Peyer's patch (tissue), 4 donors: ENCODE results near the gene ARRB1. TPM values are rescaled to one million over a fixed set of nuclear protein-coding genes. Genes with fewer than 3 reads are reported as not detected.

Source experiments
- DNase-seq, 3 donors: peaks; one replicate each; pipeline ENCODE4 v3.0.0-alpha.2; 2017 to 2019
- H3K27ac ChIP-seq, 4 donors: fragments of 200-600 bp; sonication (generic); one replicate each; pipeline ENCODE4 v1.5.1; 2016 to 2019
- H3K27me3 ChIP-seq, 2 donors: fragments of 200-600 bp; sonication (generic); one replicate each; pipeline ENCODE4 v1.5.1; 2019
- H3K36me3 ChIP-seq, 3 donors: fragments of 200-600 bp; sonication (generic); one replicate each; pipeline ENCODE4 v1.5.1; 2016 to 2019
- H3K4me1 ChIP-seq, 4 donors: fragments of 200-600 bp; sonication (generic); one replicate each; pipeline ENCODE4 v1.5.1; 2016 to 2019
- H3K4me3 ChIP-seq, 4 donors: fragments of 200-600 bp; sonication (generic); 1 replicate in 3 of 4; 2 replicates in 1 of 4; pipeline ENCODE4 v1.5.1; 2016 to 2019; ENCODE audit warnings: mild to moderate bottlenecking in 1 of 4
- H3K9me3 ChIP-seq, 4 donors: fragments of 200-600 bp; sonication (generic); one replicate each; pipeline ENCODE4 v1.5.1; 2016 to 2019; ENCODE audit warnings: mild to moderate bottlenecking in 1 of 4
- POLR2A ChIP-seq, 2 donors: fragments of 450-650 bp; IDR thresholded peaks; one replicate each; pipeline ENCODE4 v1.5.1; 2017; ENCODE audit warnings: antibody characterized with exemption in 2 of 2, mild to moderate bottlenecking in 2 of 2, moderate library complexity in 2 of 2
- total RNA-seq, 4 donors: library from RNA; depleted of rRNA; stranded (reverse); fragments of >200 nt; gene quantifications; one replicate each; pipeline ENCODE4 v1.1.0, GENCODE V29; 2016
- TF ChIP-seq, protein P1 (sequence below), 6 experiments: fragments of 450-650 bp in 4 of 6; fragments of 200-600 bp in 2 of 6; sonication (generic) in 1 of 6; IDR thresholded peaks; one replicate each; pipeline ENCODE4 v1.5.1; 2017 to 2019; ENCODE audit warnings: antibody characterized with exemption in 6 of 6, mild to moderate bottlenecking in 3 of 6, moderate library complexity in 1 of 6

Gene ARRB1
- total RNA-seq, 4 donors from 2014 or later, result 45.4 to 136 (median 90.6) TPM

DNA sequence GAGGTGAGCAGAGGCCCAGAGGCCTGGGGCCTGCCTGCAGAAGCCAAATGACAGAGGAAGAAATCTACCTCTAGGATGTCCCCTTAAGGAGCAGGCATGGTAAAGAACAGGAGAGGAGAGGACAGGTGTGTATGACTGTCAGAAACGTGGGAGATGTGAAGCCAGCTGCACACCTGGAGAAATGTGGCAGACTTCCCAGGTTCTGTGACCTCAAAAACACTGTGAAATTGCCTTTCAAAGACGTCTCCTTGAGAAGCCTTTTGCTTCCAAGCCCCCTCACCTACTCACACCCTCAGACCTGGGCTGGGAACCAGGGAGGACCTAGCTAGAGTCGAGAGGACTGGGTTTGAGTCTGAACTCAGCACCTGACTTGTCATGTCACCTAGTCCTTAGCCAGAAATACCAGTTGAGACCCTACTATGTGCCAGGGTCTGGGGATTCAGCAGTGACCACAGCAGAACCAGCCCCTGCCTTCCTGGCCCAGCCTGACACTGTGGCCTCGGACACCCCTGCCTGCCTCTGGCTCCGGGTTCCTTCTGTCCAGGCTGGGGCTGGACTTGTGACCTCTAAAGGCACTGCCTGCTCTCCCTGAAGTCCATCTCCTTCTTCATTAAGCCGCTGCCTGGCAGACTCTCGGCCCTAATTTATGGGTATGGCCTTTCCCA is 105.3 kb downstream of the ARRB1 start:
- Histone ChIP-seq H3K27ac (no peak overlapping the region), H3K4me3 (no peak overlapping the region)

DNA sequence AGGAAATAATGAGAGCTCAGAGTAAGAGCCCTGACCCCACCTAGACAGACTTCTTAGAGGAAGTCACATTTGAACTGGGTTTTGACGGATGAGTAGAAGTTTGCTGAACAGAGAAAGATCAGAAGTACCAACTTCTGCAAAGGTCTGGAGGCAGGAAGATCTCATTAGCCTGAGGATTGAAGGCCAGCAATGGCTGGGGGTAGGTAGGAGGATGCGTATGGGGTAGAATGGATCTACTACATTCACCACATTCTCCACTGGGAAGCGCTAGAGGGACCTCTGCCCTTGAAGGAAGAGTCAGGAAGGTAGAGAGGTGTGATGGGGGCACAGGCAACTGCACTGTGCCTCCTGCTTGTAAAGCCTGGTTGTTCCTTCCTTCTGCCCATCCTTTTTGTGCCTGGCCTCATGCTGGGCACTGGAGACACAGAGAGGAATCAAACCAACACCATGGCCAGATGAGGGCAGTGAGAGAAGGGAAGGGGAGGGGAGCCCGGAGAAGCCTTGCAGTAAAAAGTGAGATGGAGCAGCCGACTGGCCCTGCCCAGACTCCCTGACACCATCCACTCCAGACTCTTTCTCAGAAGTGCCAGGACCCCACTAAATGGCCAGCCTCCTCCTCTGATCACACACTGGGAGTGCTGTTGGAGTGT is 106.0 kb downstream of the ARRB1 start:
- H3K27me3 ChIP-seq, result peaks cover 0 to 16% of the 10 kb centered on the region in 2 donors
- no peaks in the 10 kb centered on the region for H3K36me3 ChIP-seq
- no peaks in the 10 kb centered on the region for H3K9me3 ChIP-seq
- no peak overlapping the region for H3K4me3 ChIP-seq
- DNase-seq, result peak in 2 of 3 donors; percentile 6 to 34
- no peak overlapping the region for H3K27ac ChIP-seq
- H3K4me1 ChIP-seq, result peaks cover 0 to 16% (median 6%) of the 10 kb centered on the region in 4 donors
- TF ChIP-seq, protein P1, sequence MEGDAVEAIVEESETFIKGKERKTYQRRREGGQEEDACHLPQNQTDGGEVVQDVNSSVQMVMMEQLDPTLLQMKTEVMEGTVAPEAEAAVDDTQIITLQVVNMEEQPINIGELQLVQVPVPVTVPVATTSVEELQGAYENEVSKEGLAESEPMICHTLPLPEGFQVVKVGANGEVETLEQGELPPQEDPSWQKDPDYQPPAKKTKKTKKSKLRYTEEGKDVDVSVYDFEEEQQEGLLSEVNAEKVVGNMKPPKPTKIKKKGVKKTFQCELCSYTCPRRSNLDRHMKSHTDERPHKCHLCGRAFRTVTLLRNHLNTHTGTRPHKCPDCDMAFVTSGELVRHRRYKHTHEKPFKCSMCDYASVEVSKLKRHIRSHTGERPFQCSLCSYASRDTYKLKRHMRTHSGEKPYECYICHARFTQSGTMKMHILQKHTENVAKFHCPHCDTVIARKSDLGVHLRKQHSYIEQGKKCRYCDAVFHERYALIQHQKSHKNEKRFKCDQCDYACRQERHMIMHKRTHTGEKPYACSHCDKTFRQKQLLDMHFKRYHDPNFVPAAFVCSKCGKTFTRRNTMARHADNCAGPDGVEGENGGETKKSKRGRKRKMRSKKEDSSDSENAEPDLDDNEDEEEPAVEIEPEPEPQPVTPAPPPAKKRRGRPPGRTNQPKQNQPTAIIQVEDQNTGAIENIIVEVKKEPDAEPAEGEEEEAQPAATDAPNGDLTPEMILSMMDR (IDR thresholded peaks at IDR 0.05), result no peak
- no peak for TF ChIP-seq POLR2A (IDR thresholded peaks at IDR 0.05)

More for the DNA sequence above, 105.3 kb downstream of the ARRB1 start:
- DNase-seq, result peak in 2 of 3 donors; percentile 11 to 34
- H3K36me3 ChIP-seq, result no peaks in the 10 kb centered on the region
- peaks cover 0 to 9% (median 3%) of the 10 kb centered on the region in 4 donors for H3K4me1 ChIP-seq
- H3K9me3 ChIP-seq, result no peaks in the 10 kb centered on the region
- TF ChIP-seq POLR2A (IDR thresholded peaks at IDR 0.05), result no peak
- TF ChIP-seq, protein P1 (IDR thresholded peaks at IDR 0.05), result no peak
- H3K27me3 ChIP-seq, result peaks cover 0 to 10% of the 10 kb centered on the region in 2 donors

DNA sequence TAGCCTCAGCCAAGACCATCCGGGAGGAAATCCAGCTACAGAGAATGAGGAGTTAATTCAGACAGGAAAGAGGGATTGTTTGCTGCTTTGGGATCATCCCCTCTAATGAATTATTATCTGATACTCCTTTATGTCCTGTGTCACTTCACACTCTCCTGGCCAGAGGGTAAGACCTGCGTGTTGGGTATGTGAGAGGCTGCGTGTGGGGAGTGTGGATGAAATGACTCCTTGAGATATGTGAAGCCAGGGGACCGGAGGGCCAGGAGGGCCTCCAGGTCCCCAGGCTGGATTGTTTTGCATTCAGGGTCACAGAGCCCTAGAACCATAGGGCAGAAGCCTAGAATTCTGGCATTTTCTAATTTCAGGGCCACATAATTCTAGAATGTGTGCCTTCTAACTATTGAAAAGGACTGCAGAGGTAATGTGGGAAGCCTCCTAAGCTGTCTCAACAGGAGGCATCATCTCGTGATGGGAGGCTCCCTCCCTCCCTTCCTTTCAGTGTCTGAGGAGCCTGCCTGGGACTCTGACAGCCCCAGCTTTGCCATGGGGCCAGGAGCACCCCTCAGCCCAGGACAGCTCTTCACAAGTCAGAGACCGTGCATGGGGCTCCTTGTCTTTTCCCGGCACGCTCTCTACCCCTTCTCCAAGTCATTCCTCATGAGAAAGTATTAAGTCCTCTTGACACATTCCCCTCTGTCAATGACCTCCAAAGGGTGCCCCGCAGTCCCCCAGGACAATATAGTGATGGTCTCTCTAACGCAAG is 107.2 kb downstream of the ARRB1 start:
- Histone ChIP-seq H3K27me3 (peaks cover 0 to 25% of the 10 kb centered on the region in 2 donors), H3K27ac (no peak overlapping the region), H3K36me3 (no peaks in the 10 kb centered on the region), H3K4me1 (peaks cover 0 to 17% (median 8%) of the 10 kb centered on the region in 4 donors), H3K9me3 (no peaks in the 10 kb centered on the region), H3K4me3 (no peak overlapping the region)
- peak in 2 of 3 donors; percentile 11 to 35 for DNase-seq
- TF ChIP-seq POLR2A (IDR thresholded peaks at IDR 0.05), result no peak
- TF ChIP-seq, protein P1 (IDR thresholded peaks at IDR 0.05), result no peak

DNA sequence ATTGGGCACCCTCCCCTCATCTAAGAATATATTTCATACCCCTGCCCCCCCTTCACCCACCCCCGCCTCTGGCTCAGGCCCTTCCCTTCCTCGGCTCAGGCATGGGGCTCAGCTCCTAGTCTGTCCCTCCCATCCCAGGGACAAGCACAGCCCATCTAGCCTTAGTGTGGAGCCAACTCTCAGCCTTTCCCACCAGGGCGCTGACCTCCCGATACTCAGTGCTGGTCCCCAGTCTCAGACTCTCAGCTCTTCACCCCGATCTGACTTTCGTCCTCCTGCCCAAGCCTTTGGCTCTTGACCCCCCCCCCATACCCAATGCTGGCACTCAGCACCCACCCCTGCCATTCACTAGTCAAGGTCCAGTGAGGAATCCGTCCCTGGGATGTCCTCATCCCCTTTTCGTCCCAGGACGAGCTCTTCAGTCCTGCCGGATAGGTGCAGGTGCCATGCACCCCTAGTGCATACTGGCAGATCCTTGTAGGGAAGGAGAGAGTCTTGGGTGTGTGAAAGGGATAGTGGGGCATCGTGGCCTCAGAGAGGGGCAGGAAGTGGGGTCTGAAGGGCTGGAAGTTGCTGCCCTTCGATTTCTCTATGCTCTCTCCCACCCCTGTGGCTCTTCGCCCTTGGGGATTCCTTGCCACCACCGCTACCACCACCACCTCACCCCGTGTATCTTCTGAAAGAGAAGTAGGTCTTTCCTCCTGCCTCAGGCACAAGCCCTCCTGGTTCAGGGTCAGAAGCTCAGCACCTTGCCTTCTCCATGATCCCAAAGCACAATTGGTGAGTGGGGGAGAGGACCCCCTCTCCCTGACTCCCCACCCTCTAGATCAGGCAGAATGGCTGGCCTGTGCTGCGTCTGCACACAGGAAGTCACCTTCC is 108.5 kb downstream of the ARRB1 start:
- Histone ChIP-seq H3K36me3 (no peaks in the 10 kb centered on the region), H3K4me1 (peaks cover 0 to 17% (median 8%) of the 10 kb centered on the region in 4 donors), H3K9me3 (no peaks in the 10 kb centered on the region), H3K4me3 (no peak overlapping the region), H3K27me3 (peaks cover 0 to 25% of the 10 kb centered on the region in 2 donors), H3K27ac (no peak overlapping the region)
- peak in 1 of 3 donors; percentile 40 for DNase-seq
- TF ChIP-seq POLR2A (IDR thresholded peaks at IDR 0.05), result no peak
- TF ChIP-seq, protein P1 (IDR thresholded peaks at IDR 0.05), result no peak
